Measurements from ENCODE around the gene MCM10. TPM values are rescaled to one million over a fixed set of nuclear protein-coding genes. Genes with fewer than 3 reads are reported as not detected.

The MCM10 gene
- total RNA-seq, 1 experiment from 2014 or later: 14.3 TPM

DNA sequence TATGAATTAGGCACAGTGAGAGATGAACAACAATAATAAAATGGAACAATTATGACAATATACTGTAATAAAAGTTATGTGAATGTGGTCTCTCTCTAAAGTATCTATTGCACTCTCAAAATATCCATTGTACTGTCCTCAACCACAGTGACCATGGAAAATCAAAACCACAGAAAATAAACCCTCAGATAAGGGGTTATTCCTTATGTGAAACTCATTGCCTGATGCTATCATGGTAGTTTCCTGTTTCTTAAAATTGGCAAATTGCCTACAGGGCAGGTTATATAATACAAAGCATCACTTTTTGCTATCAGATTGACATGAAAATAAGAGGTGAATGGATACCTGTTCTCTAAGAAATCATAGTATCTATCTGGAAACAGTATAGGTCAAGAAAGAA lies 3.8 kb downstream of the MCM10 start:
- no peaks in the 10 kb centered on the region for H3K27me3 ChIP-seq (ENCODE audit: low read length)
- POLR2A ChIA-PET (ENCODE audit: unreplicated experiment): no interaction called here
- H3K9me3 ChIP-seq (ENCODE audit: low read length): no peaks in the 10 kb centered on the region
- no peaks in the 10 kb centered on the region for H3K9me2 ChIP-seq (replicated peaks; ENCODE audit: low read length)
- CTCF ChIA-PET: no interaction called here
- DNase-seq: no peak
- ATAC-seq: no peak
- peaks cover 30% of the 10 kb centered on the region for H3K79me2 ChIP-seq (ENCODE audit: low read length)
- no peak overlapping the region for H3K4me3 ChIP-seq (ENCODE audit: low read length)
- no peak overlapping the region for H3K9ac ChIP-seq (ENCODE audit: low read length)
- H3K36me3 ChIP-seq (ENCODE audit: low read depth, low read length): no peaks in the 10 kb centered on the region
- TF ChIP-seq CTCF (conservative IDR thresholded peaks at IDR 0.05; ENCODE audit: low read depth, low read length): no peak
- TF ChIP-seq EZH2phosphoT487 (IDR thresholded peaks at IDR 0.05; ENCODE audit: borderline replicate concordance, low read length): no peak
- no peak for TF ChIP-seq EZH2 (IDR thresholded peaks at IDR 0.05; ENCODE audit: low read length, unreplicated experiment)
- no peak overlapping the region for H2AFZ ChIP-seq (ENCODE audit: low read length)
- H3F3A ChIP-seq (ENCODE audit: low read length, unreplicated experiment): no peaks in the 10 kb centered on the region
- no peaks in the 10 kb centered on the region for H3K4me1 ChIP-seq (ENCODE audit: insufficient read depth, low read length)
- no peak overlapping the region for H3K27ac ChIP-seq (ENCODE audit: low read length)
- no peaks in the 10 kb centered on the region for H4K20me1 ChIP-seq (ENCODE audit: low read length)
- no TSS peak for BruUV-seq (replicated peaks)
- H3K4me2 ChIP-seq (ENCODE audit: low read length): no peak overlapping the region
- intact Hi-C loops (cut with micrococcal nuclease): no loop called here

- no TSS peak for BruUV-seq (replicated peaks)
- TF ChIP-seq EZH2phosphoT487 (IDR thresholded peaks at IDR 0.05; ENCODE audit: borderline replicate concordance, low read length): no peak
- no peaks in the 10 kb centered on the region for H3K9me2 ChIP-seq (replicated peaks; ENCODE audit: low read length)
- no peaks in the 10 kb centered on the region for H3K27me3 ChIP-seq (ENCODE audit: low read length)
- intact Hi-C loops (cut with micrococcal nuclease): no loop called here
- ATAC-seq (no peak), DNase-seq (no peak)
- no peak overlapping the region for H3K27ac ChIP-seq (ENCODE audit: low read length)
- no peak overlapping the region for H3K4me3 ChIP-seq (ENCODE audit: low read length)
- no peaks in the 10 kb centered on the region for H3F3A ChIP-seq (ENCODE audit: low read length, unreplicated experiment)
- H3K9me3 ChIP-seq (ENCODE audit: low read length): no peaks in the 10 kb centered on the region
- H4K20me1 ChIP-seq (ENCODE audit: low read length): no peaks in the 10 kb centered on the region
- no peaks in the 10 kb centered on the region for H3K4me1 ChIP-seq (ENCODE audit: insufficient read depth, low read length)
- no peak overlapping the region for H2AFZ ChIP-seq (ENCODE audit: low read length)
- H3K4me2 ChIP-seq (ENCODE audit: low read length): no peak overlapping the region
- POLR2A ChIA-PET (ENCODE audit: unreplicated experiment): no interaction called here
- H3K9ac ChIP-seq (ENCODE audit: low read length): no peak overlapping the region
- H3K79me2 ChIP-seq (ENCODE audit: low read length): peaks cover 18% of the 10 kb centered on the region
- CTCF ChIA-PET: no interaction called here
- H3K36me3 ChIP-seq (ENCODE audit: low read depth, low read length): no peaks in the 10 kb centered on the region; the same call in 1 of the 2 replicates
Observed at GRCh38 chr10:13167568-13167967, 6.2 kb downstream of the MCM10 start.

- CTCF ChIA-PET: no interaction called here
- TF ChIP-seq EZH2 (IDR thresholded peaks at IDR 0.05; ENCODE audit: low read length, unreplicated experiment) (no peak), EZH2phosphoT487 (IDR thresholded peaks at IDR 0.05; ENCODE audit: borderline replicate concordance, low read length) (no peak), CTCF (conservative IDR thresholded peaks at IDR 0.05; ENCODE audit: low read depth, low read length) (no peak)
- Histone ChIP-seq H4K20me1 (ENCODE audit: low read length) (no peaks in the 10 kb centered on the region), H3K27ac (ENCODE audit: low read length) (no peak overlapping the region), H3K79me2 (ENCODE audit: low read length) (peaks cover 8% of the 10 kb centered on the region), H3K36me3 (ENCODE audit: low read depth, low read length) (no peaks in the 10 kb centered on the region; the same call in 1 of the 2 replicates), H3K4me2 (ENCODE audit: low read length) (no peak overlapping the region), H3F3A (ENCODE audit: low read length, unreplicated experiment) (no peaks in the 10 kb centered on the region), H3K27me3 (ENCODE audit: low read length) (no peaks in the 10 kb centered on the region), H3K9ac (ENCODE audit: low read length) (no peak overlapping the region), H2AFZ (ENCODE audit: low read length) (no peak overlapping the region), H3K9me3 (ENCODE audit: low read length) (no peaks in the 10 kb centered on the region), H3K9me2 (replicated peaks; ENCODE audit: low read length) (no peaks in the 10 kb centered on the region), H3K4me1 (ENCODE audit: insufficient read depth, low read length) (no peaks in the 10 kb centered on the region), H3K4me3 (ENCODE audit: low read length) (no peak overlapping the region)
- intact Hi-C loops (cut with micrococcal nuclease): no loop called here
- BruUV-seq (replicated peaks): no TSS peak
- DNase-seq (no peak), ATAC-seq (no peak)
- POLR2A ChIA-PET (ENCODE audit: unreplicated experiment): no interaction called here
Observed at GRCh38 chr10:13168781-13169180, 7.4 kb downstream of the MCM10 start.

Measured in PC-3 (cell line).